Keratinocyte (primary cell): ENCODE results near the gene UHRF2. TPM values are rescaled to one million over a fixed set of nuclear protein-coding genes. Genes with fewer than 3 reads are reported as not detected.

Experiments used
- DNase-seq: peaks from one replicate; pipeline ENCODE4 v3.0.0-alpha.2; 2011; ENCODE audit warnings: low read depth, missing footprints, low spot score
- FAIRE-seq: peaks from 2 replicates; lab custom pipeline; 2011; peaks lifted over from hg19 to GRCh38; lab: Jason Lieb, UNC
- H2AFZ ChIP-seq: 2 replicates; pipeline ENCODE4 v1.6.0; 2012; ENCODE audit warnings: low read length, control low read depth, inconsistent platforms; ENCODE audit not compliant: control insufficient read depth
- H3K27ac ChIP-seq: 2 replicates; pipeline ENCODE4 v1.5.1; 2011; ENCODE audit warnings: low read length; ENCODE audit not compliant: control insufficient read depth, insufficient read depth
- H3K27me3 ChIP-seq: 3 replicates; pipeline ENCODE4 v1.6.0; 2011; ENCODE audit warnings: low read length; ENCODE audit not compliant: control insufficient read depth, insufficient read depth; ENCODE audit errors: extremely low read depth
- H3K36me3 ChIP-seq, 2 experiments: 2 replicates in 1 of 2; 3 replicates in 1 of 2; pipeline ENCODE4 v1.5.1; 2011; ENCODE audit warnings: low read length in 2 of 2, mild to moderate bottlenecking in 1 of 2; ENCODE audit not compliant: control insufficient read depth in 2 of 2, insufficient read depth in 2 of 2; ENCODE audit errors: extremely low read depth in 1 of 2
- H3K4me1 ChIP-seq: 3 replicates; pipeline ENCODE4 v1.5.1; 2011; ENCODE audit warnings: low read length; ENCODE audit not compliant: control insufficient read depth, insufficient read depth; ENCODE audit errors: extremely low read depth
- H3K4me2 ChIP-seq: 3 replicates; pipeline ENCODE4 v1.6.0; 2011; ENCODE audit warnings: low read depth, low read length; ENCODE audit not compliant: control insufficient read depth, insufficient read depth; ENCODE audit errors: extremely low read depth
- H3K4me3 ChIP-seq, 3 experiments: fragments of 200-600 bp in 1 of 3; sonication (generic) in 1 of 3; 2 replicates in 2 of 3; 3 replicates in 1 of 3; pipeline ENCODE4 v1.5.1; 2011 to 2016; ENCODE audit warnings: low read length in 3 of 3, mild to moderate bottlenecking in 3 of 3, control low read depth in 2 of 3, inconsistent platforms in 1 of 3, low read depth in 1 of 3, mixed read lengths in 1 of 3, mixed run types in 1 of 3, moderate library complexity in 1 of 3; ENCODE audit not compliant: control insufficient read depth in 2 of 3, insufficient read depth in 2 of 3; ENCODE audit errors: extremely low read depth in 1 of 3
- H3K79me2 ChIP-seq: 2 replicates; pipeline ENCODE4 v1.6.0; 2012; ENCODE audit warnings: low read length; ENCODE audit not compliant: control insufficient read depth, insufficient read depth
- H3K9ac ChIP-seq: 3 replicates; pipeline ENCODE4 v1.6.0; 2011; ENCODE audit warnings: low read length; ENCODE audit not compliant: control insufficient read depth, insufficient read depth; ENCODE audit errors: extremely low read depth
- H3K9me1 ChIP-seq: 3 replicates; pipeline ENCODE4 v1.6.0; 2011; ENCODE audit warnings: low read length; ENCODE audit not compliant: control insufficient read depth, insufficient read depth; ENCODE audit errors: extremely low read depth
- H3K9me3 ChIP-seq: 2 replicates; pipeline ENCODE4 v1.5.1; 2012; ENCODE audit warnings: low read depth, low read length; ENCODE audit not compliant: control insufficient read depth
- H4K20me1 ChIP-seq: 3 replicates; pipeline ENCODE4 v1.6.0; 2011; ENCODE audit warnings: low read length; ENCODE audit not compliant: control insufficient read depth, insufficient read depth; ENCODE audit errors: extremely low read depth
- EZH2 ChIP-seq: IDR thresholded peaks from one replicate; pipeline ENCODE4 v1.6.1; 2012; ENCODE audit warnings: inconsistent platforms, mild to moderate bottlenecking, low read length, moderate library complexity
- dilution Hi-C: fragments of 300-500 bp; cut with MboI; formaldehyde crosslinking; loops from one replicate; pipeline ENCODE4 v1.7.0; 2020; ENCODE audit warnings: low sequenced_read_pairs; ENCODE audit not compliant: extremely low pct_ligation_motif_present
- polyA plus RNA-seq, 5 experiments: library from polyadenylated mRNA; depleted of rRNA in 3 of 5; stranded (reverse) in 3 of 5; stranded (forward) in 1 of 5; unstranded in 1 of 5; fragments of >200 nt; gene quantifications; 1 replicate in 1 of 5; 2 replicates in 3 of 5; 3 replicates in 1 of 5; pipeline versions ENCODE4 v1.2.1 to v1.2.3, GENCODE V29; 2011 to 2012; ENCODE audit warnings: missing spikeins in 2 of 5, low read depth in 1 of 5, low replicate concordance in 1 of 5
- TF ChIP-seq, protein P1 (sequence below), 3 experiments: IDR thresholded peaks in 1 of 3; conservative IDR thresholded peaks in 1 of 3; optimal IDR thresholded peaks in 1 of 3; 2 replicates in 2 of 3; 3 replicates in 1 of 3; pipeline versions ENCODE3 to v1.5.1; 2011; ENCODE audit warnings: low read length in 3 of 3, mild to moderate bottlenecking in 3 of 3, moderate library complexity in 2 of 3, control low read depth in 1 of 3, inconsistent platforms in 1 of 3; ENCODE audit not compliant: insufficient read depth in 2 of 3; ENCODE audit errors: extremely low read depth in 1 of 3

UHRF2 gene
- polyA plus RNA-seq, 1 donor (not counting 4 experiments of a cell fraction or from before 2014, with no cell fraction given) = 77.0 TPM

- no peak overlapping the region for H3K27ac ChIP-seq
- H3K36me3 ChIP-seq = peaks cover 0 to 8% of the 10 kb centered on the region in 2 experiments
- no peaks in the 10 kb centered on the region for H3K27me3 ChIP-seq
- no peak overlapping the region for H3K4me3 ChIP-seq
- TF ChIP-seq, protein P1, sequence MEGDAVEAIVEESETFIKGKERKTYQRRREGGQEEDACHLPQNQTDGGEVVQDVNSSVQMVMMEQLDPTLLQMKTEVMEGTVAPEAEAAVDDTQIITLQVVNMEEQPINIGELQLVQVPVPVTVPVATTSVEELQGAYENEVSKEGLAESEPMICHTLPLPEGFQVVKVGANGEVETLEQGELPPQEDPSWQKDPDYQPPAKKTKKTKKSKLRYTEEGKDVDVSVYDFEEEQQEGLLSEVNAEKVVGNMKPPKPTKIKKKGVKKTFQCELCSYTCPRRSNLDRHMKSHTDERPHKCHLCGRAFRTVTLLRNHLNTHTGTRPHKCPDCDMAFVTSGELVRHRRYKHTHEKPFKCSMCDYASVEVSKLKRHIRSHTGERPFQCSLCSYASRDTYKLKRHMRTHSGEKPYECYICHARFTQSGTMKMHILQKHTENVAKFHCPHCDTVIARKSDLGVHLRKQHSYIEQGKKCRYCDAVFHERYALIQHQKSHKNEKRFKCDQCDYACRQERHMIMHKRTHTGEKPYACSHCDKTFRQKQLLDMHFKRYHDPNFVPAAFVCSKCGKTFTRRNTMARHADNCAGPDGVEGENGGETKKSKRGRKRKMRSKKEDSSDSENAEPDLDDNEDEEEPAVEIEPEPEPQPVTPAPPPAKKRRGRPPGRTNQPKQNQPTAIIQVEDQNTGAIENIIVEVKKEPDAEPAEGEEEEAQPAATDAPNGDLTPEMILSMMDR (optimal IDR thresholded peaks at IDR 0.05 in 1 of 3, IDR thresholded peaks at IDR 0.05 in 1 of 3, conservative IDR thresholded peaks at IDR 0.05 in 1 of 3; ENCODE audit: extremely low read depth in 1 of 3, insufficient read depth in 2 of 3, low read length in 3 of 3) = no peak
- no peak for TF ChIP-seq EZH2
- H3K4me1 ChIP-seq = peaks cover 3% of the 10 kb centered on the region
- dilution Hi-C loops = no loop called here
- H2AFZ ChIP-seq = no peak overlapping the region
- peaks cover 4% of the 10 kb centered on the region for H4K20me1 ChIP-seq
- no peak for DNase-seq
- H3K9me3 ChIP-seq = no peaks in the 10 kb centered on the region
- peaks cover 98% of the 10 kb centered on the region for H3K79me2 ChIP-seq
- no peak for FAIRE-seq
- H3K9me1 ChIP-seq = peaks cover 2% of the 10 kb centered on the region
- H3K4me2 ChIP-seq = no peak overlapping the region
- H3K9ac ChIP-seq = no peak overlapping the region
Measured at GRCh38 chr9:6426117-6426516, 13.1 kb downstream of the UHRF2 start.

- Histone ChIP-seq H4K20me1 (peaks cover 8% of the 10 kb centered on the region), H3K4me2 (no peak overlapping the region), H3K4me1 (peaks cover 17% of the 10 kb centered on the region), H3K4me3 (no peak overlapping the region), H3K27ac (no peak overlapping the region), H3K9me3 (no peaks in the 10 kb centered on the region), H3K79me2 (peaks cover 100% of the 10 kb centered on the region), H3K27me3 (no peaks in the 10 kb centered on the region), H3K9me1 (peaks cover 2% of the 10 kb centered on the region), H3K36me3 (peaks cover 0 to 8% of the 10 kb centered on the region in 2 experiments), H2AFZ (no peak overlapping the region), H3K9ac (no peak overlapping the region)
- TF ChIP-seq EZH2 = no peak
- TF ChIP-seq, protein P1 (optimal IDR thresholded peaks at IDR 0.05 in 1 of 3, IDR thresholded peaks at IDR 0.05 in 1 of 3, conservative IDR thresholded peaks at IDR 0.05 in 1 of 3; ENCODE audit: extremely low read depth in 1 of 3, insufficient read depth in 2 of 3, low read length in 3 of 3) = no peak
- FAIRE-seq (no peak), DNase-seq (no peak)
- dilution Hi-C loops = no loop called here
Measured at GRCh38 chr9:6428940-6429889, 16.2 kb downstream of the UHRF2 start.
